Hair follicle dermal papilla cell (primary cell): Measurements from ENCODE around the gene OR2AJ1. TPM values are rescaled to one million over a fixed set of nuclear protein-coding genes. Genes with fewer than 3 reads are reported as not detected.

ENCODE experiments used
- total RNA-seq: library from RNA; depleted of rRNA; stranded (reverse); fragments of >200 nt; gene quantifications from 2 replicates; pipeline ENCODE4 v1.2.3, GENCODE V29; 2012

The OR2AJ1 gene
- not detected in 2 replicates for total RNA-seq

GRCh38 chr1:247924868-247925267, at the start of gene OR2AJ1:
TSS of gene OR2AJ1 (plus strand) at chr1:247924889. CDS start at chr1:247933769, 8,880 bp downstream.

GRCh38 chr1:247895163-247895637, 29.5 kb upstream of the OR2AJ1 start, which contains the start of gene OR2W3:
TSS of gene OR2W3 (plus strand) at chr1:247895587. CDS start at chr1:247895587, 0 bp downstream.

GRCh38 chr1:247919952-247920351, 4.7 kb upstream of the OR2AJ1 start, which contains the start of gene OR2T8:
TSS of gene OR2T8 (plus strand) at chr1:247920252. CDS start at chr1:247921018, 766 bp downstream.

GRCh38 chr1:247948558-247948957, 23.9 kb downstream of the OR2AJ1 start, which contains the start of gene OR2L8:
TSS of gene OR2L8 (plus strand) at chr1:247948858. CDS start at chr1:247948858, 0 bp downstream.

GRCh38 chr1:247964933-247965332, 40.2 kb downstream of the OR2AJ1 start, which contains the start of gene OR2AK2:
TSS of gene OR2AK2 (plus strand) at chr1:247965233. CDS start at chr1:247965377, 144 bp downstream.

Other genes with a start within 250 kb of the OR2AJ1 start
- gene OR13G1, start 245.2 kb upstream of the OR2AJ1 start, total RNA-seq = not detected in 2 replicates
- gene OR6F1, start 208.2 kb upstream of the OR2AJ1 start, total RNA-seq = not detected in 2 replicates
- gene OR14K1, start 186.3 kb upstream of the OR2AJ1 start, total RNA-seq = 0.49 TPM in 1 of 2 replicates, not detected in the other
- not detected in 2 replicates for gene OR14A2, start 176.7 kb upstream of the OR2AJ1 start, total RNA-seq
- gene OR1C1, start 164.3 kb upstream of the OR2AJ1 start, total RNA-seq = not detected in 2 replicates
- not detected in 2 replicates for gene OR14A16, start 100.8 kb upstream of the OR2AJ1 start, total RNA-seq
- gene OR11L1, start 83.0 kb upstream of the OR2AJ1 start, total RNA-seq = not detected in 2 replicates
- gene TRIM58, start 67.7 kb upstream of the OR2AJ1 start, total RNA-seq = 1.9 and 2.4 TPM in 2 replicates
- 0.65 and 1.7 TPM in 2 replicates for gene OR2W3, start 29.3 kb upstream of the OR2AJ1 start, total RNA-seq
- gene OR2T8, start 4.6 kb upstream of the OR2AJ1 start, total RNA-seq = not detected in 2 replicates
- gene OR2L8, start 24.0 kb downstream of the OR2AJ1 start, total RNA-seq = 0.97 TPM in 1 of 2 replicates, not detected in the other
- 0.49 TPM in 1 of 2 replicates, not detected in the other for gene OR2AK2, start 40.3 kb downstream of the OR2AJ1 start, total RNA-seq
- gene OR2L5, start 88.8 kb downstream of the OR2AJ1 start, total RNA-seq = 0.12 and 0.32 TPM in 2 replicates
- under 0.01 TPM in 1 of 2 replicates, not detected in the other for gene OR2L2, start 105.2 kb downstream of the OR2AJ1 start, total RNA-seq
- gene OR2L3, start 121.9 kb downstream of the OR2AJ1 start, total RNA-seq = 0.16 TPM in 1 of 2 replicates, not detected in the other
- 0.16 TPM in 1 of 2 replicates, not detected in the other for gene OR2L13, start 170.3 kb downstream of the OR2AJ1 start, total RNA-seq
- gene OR2M5, start 220.3 kb downstream of the OR2AJ1 start, total RNA-seq = not detected in 2 replicates
- gene OR2M2, start 249.9 kb downstream of the OR2AJ1 start, total RNA-seq = not detected in 2 replicates